ENCODE data around the gene MDM4.

GRCh38 chr1:204499511-204500468 lies 16.4 kb upstream of the MDM4 start:
- TF ChIP-seq MAX (IDR thresholded peaks at IDR 0.05) (no peak), CTCF (IDR thresholded peaks at IDR 0.05) (no peak), BHLHE40 (IDR thresholded peaks at IDR 0.05; ENCODE audit: low read depth, low read length) (no peak), RAD21 (conservative IDR thresholded peaks at IDR 0.05 in 1 of 2, IDR thresholded peaks at IDR 0.05 in 1 of 2) (no peak), CHD2 (IDR thresholded peaks at IDR 0.05; ENCODE audit: low read length, partially characterized antibody) (no peak), PBX3 (IDR thresholded peaks at IDR 0.05) (no peak), CBX8 (IDR thresholded peaks at IDR 0.05) (no peak), POLR2A (IDR thresholded peaks at IDR 0.05; ENCODE audit: low read length) (no peak)

Measured in A549 (cell line).